ENCODE measurements around the gene EHHADH. TPM values are rescaled to one million over a fixed set of nuclear protein-coding genes. Genes with fewer than 3 reads are reported as not detected.

EHHADH gene
- total and polyA plus RNA-seq, 2 donors (not counting 3 experiments of a cell fraction or from before 2014, with no cell fraction given) = 1.3 to 5.8 TPM

- Histone ChIP-seq H3K9me3 (replicated peaks; ENCODE audit: control insufficient read depth, insufficient read depth, low read length) (no peaks in the 10 kb centered on the region), H3K4me2 (ENCODE audit: insufficient read depth, low read length) (no peak overlapping the region), H3K27ac (ENCODE audit: insufficient read depth, low read depth, low read length) (no peak overlapping the region), H3K27me3 (ENCODE audit: control insufficient read depth in 2 of 2, insufficient read depth in 2 of 2, low read length in 2 of 2) (peaks cover 23 to 27% of the 10 kb centered on the region in 2 experiments), H3K79me2 (ENCODE audit: control insufficient read depth, insufficient read depth, low read length) (no peaks in the 10 kb centered on the region), H3K4me3 (replicated peaks in 1 of 3; ENCODE audit: insufficient read depth in 1 of 3, low read depth in 1 of 3, low read length in 3 of 3) (no peak overlapping the region), H3K9me1 (replicated peaks; ENCODE audit: control insufficient read depth, extremely low read depth, insufficient read depth, low read length) (no peaks in the 10 kb centered on the region), H2AFZ (ENCODE audit: low read depth, low read length) (no peak overlapping the region), H3K9ac (replicated peaks; ENCODE audit: extremely low read depth, insufficient read depth, low read length) (no peak overlapping the region), H3K36me3 (ENCODE audit: control insufficient read depth in 2 of 2, extremely low read depth in 1 of 2, insufficient read depth in 2 of 2, low read length in 2 of 2) (no peaks in the 10 kb centered on the region), H3K4me1 (ENCODE audit: control insufficient read depth, extremely low read depth, insufficient read depth, low read length) (peaks cover 4% of the 10 kb centered on the region), H4K20me1 (replicated peaks; ENCODE audit: control insufficient read depth, extremely low read depth, insufficient read depth, low read length) (no peaks in the 10 kb centered on the region)
- FAIRE-seq (no peak), DNase-seq (ENCODE audit: low read depth, low spot score) (no peak)
- dilution Hi-C loops (cut with MboI; ENCODE audit: extremely low pct_ligation_motif_present, low sequenced_read_pairs) = no loop called here
- intact Hi-C loops (cut with micrococcal nuclease) = no loop called here
- CTCF ChIA-PET = interaction anchor here (0.7 to 1.4 kb wide), 5 partner anchors 10 to 283 kb away, joined by 3 to 4 read pairs (median 3); no protein-coding TSS in a partner anchor
- POLR2A ChIA-PET = no interaction called here
- no TSS peak for BruUV-seq (replicated peaks)
- TF ChIP-seq POLR2A (IDR thresholded peaks at IDR 0.05; ENCODE audit: low read depth, low read length) = no peak
- TF ChIP-seq MAX (IDR thresholded peaks at IDR 0.05; ENCODE audit: insufficient read depth, insufficient read length) = no peak
- TF ChIP-seq FOS (IDR thresholded peaks at IDR 0.05; ENCODE audit: borderline replicate concordance, insufficient read depth, low read length) = no peak
- no peak for TF ChIP-seq JUN (IDR thresholded peaks at IDR 0.05; ENCODE audit: borderline replicate concordance, insufficient read depth, insufficient read length, low read depth)
- TF ChIP-seq MYC (IDR thresholded peaks at IDR 0.05; ENCODE audit: low read depth, low read length) = no peak
- TF ChIP-seq CTCF (IDR thresholded peaks at IDR 0.05; ENCODE audit: extremely low read depth in 1 of 2, insufficient read depth in 1 of 2, low read depth in 1 of 2, low read length in 2 of 2) = no peak
- no peak for TF ChIP-seq POLR2AphosphoS5 (IDR thresholded peaks at IDR 0.05; ENCODE audit: insufficient read depth, low read depth, low read length)
These were observed 96.5 kb downstream of the EHHADH start for GRCh38 chr3:185157347-185157746.

Data from endothelial cell of umbilical vein (primary cell).